Measurements from ENCODE around the gene OR1M1. TPM values are rescaled to one million over a fixed set of nuclear protein-coding genes. Genes with fewer than 3 reads are reported as not detected.
"Not testable (repeated sequence)": the region's sequence is repeated elsewhere in the genome, so short reads cannot be mapped to it uniquely, and the experiment has no call there.

OR1M1 gene
- total and polyA plus RNA-seq, 5 donors: not detected

- WGBS: 35% methylated on average over 8 of the region's 8 CpGs
- Histone ChIP-seq H3K27me3 (ENCODE audit: control insufficient read depth, insufficient read depth) (no peaks in the 10 kb centered on the region), H3K27ac (ENCODE audit: low read length) (no peak overlapping the region), H3K4me1 (ENCODE audit: control insufficient read depth, insufficient read depth, low read length) (no peaks in the 10 kb centered on the region), H3K9me3 (ENCODE audit: control insufficient read depth, low read length) (no peaks in the 10 kb centered on the region), H3K4me3 (ENCODE audit: low read length) (no peak overlapping the region)
- DNase-seq (no peak), ATAC-seq (no peak)
- intact Hi-C loops (cut with DNase I): no loop called here
Observed at GRCh38 chr19:9054765-9055164, 32.1 kb upstream of the OR1M1 start.

DNA sequence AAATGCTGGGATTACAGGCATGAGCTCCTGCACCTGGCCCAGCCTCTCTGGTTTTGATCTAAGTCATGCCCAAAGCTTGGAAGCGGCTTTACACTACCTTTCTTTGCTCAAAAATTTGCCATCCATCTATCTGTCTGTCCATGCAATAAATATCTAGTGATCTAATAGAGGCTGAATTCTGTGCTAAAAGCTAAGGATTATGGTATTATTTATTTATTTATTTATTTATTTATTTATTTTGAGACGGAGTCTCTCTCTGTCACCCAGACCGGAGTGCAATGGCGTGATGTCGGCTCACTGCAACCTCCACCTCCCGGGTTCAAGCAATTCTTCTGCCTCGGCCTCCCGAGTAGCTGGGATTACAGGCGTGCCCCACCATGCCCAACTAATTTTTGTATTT lies 30.7 kb upstream of the OR1M1 start:
- H3K27me3 ChIP-seq (ENCODE audit: control insufficient read depth, insufficient read depth): not testable (repeated sequence)

GRCh38 chr19:9057505-9058258 lies 29.2 kb upstream of the OR1M1 start:
- WGBS: 64% methylated on average over 4 of the region's 4 CpGs
- H3K27me3 ChIP-seq (ENCODE audit: control insufficient read depth, insufficient read depth): no peaks in the 10 kb centered on the region
- H3K27ac ChIP-seq (ENCODE audit: low read length): no peak overlapping the region
- H3K4me3 ChIP-seq (ENCODE audit: low read length): no peak overlapping the region
- no peak for DNase-seq
- intact Hi-C loops (cut with DNase I): no loop called here
- no peaks in the 10 kb centered on the region for H3K4me1 ChIP-seq (ENCODE audit: control insufficient read depth, insufficient read depth, low read length)
- no peak for ATAC-seq
- no peaks in the 10 kb centered on the region for H3K9me3 ChIP-seq (ENCODE audit: control insufficient read depth, low read length)

More for the DNA sequence above, 30.7 kb upstream of the OR1M1 start:
- H3K9me3 ChIP-seq (ENCODE audit: control insufficient read depth, low read length); H3K4me3 ChIP-seq (ENCODE audit: low read length); H3K27ac ChIP-seq (ENCODE audit: low read length); H3K4me1 ChIP-seq (ENCODE audit: control insufficient read depth, insufficient read depth, low read length); DNase-seq; intact Hi-C loops (cut with DNase I); ATAC-seq: not testable (repeated sequence)
- WGBS: 87% methylated on average over 9 of the region's 9 CpGs

DNA sequence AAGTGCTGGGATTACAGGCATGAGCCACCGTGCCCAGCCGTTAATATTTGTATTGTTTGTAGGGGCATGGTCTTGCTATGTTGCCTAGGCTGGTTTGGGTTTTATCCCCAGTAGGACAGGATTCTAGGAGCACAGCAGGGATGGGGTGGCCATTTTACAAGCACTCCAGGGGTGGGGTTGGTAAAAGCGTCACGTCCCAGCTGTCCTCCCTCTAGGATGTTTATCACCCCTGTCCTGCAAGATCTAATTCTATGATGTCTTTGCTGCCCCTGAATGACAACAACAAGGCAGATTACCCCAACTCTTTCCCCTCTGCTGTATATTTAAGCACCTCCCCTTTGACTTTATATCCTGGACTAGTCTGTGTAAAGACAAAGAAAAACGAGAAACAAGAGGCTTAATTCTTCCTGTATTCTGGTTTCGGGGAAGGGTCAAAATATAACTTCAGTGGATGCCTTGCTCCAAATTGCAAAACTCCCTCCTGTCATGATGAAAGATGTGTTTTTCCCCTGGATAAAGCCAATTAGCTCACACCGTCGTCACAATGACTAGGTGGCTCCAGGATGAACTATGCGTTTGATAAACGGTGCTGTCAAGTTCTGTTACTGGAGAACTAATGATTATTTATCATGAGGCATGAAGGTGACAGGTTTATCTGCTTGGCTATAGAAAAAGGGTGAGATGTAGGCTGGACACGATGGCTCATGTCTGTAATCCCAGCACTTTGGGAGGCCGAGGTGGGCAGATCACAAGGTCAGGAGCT lies 27.8 kb upstream of the OR1M1 start:
- Histone ChIP-seq H3K27me3 (ENCODE audit: control insufficient read depth, insufficient read depth) (no peaks in the 10 kb centered on the region), H3K27ac (ENCODE audit: low read length) (no peak overlapping the region), H3K4me3 (ENCODE audit: low read length) (no peak overlapping the region), H3K4me1 (ENCODE audit: control insufficient read depth, insufficient read depth, low read length) (no peaks in the 10 kb centered on the region), H3K9me3 (ENCODE audit: control insufficient read depth, low read length) (no peaks in the 10 kb centered on the region)
- ATAC-seq (no peak), DNase-seq (no peak)
- WGBS: 42% methylated on average over 12 of the region's 12 CpGs
- intact Hi-C loops (cut with DNase I): no loop called here

DNA sequence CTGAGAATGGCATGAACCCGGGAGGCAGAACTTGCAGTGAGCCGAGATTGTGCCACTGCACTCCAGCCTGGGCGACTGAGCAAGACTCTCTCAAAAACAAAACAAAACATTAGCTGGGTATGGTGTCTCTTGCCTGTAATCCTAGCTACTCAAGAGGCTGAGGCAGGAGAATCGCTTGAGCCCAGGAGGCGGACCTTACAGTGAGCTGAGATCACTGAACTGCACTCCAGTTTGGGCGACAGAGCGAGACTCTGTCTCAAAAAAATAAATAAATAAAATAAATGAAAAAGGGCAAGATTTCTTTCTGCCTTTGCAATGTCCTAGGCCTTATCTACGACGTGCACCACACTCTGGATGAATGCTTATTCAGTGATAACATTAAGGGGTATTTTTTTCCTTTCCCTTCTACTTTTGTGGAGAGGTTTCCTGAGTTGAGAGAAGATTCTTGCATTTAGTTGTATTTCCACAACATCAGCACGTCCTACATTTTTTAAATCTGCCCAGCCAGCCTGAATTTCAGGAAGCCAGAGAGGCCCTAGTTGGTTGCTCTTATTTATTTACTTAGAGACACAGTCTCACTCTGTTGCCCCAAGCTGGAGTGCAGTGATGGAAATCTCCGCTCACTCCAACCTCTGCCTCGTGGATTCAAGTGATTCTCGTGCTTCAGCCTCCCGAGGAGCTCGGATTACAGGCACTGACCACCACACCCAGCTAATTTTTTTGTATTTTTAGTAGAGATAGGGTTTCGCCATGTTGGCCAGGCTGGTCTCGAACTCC lies 26.1 kb upstream of the OR1M1 start:
- Histone ChIP-seq H3K4me3 (ENCODE audit: low read length) (no peak overlapping the region), H3K9me3 (ENCODE audit: control insufficient read depth, low read length) (no peaks in the 10 kb centered on the region), H3K27me3 (ENCODE audit: control insufficient read depth, insufficient read depth) (no peaks in the 10 kb centered on the region), H3K27ac (ENCODE audit: low read length) (no peak overlapping the region), H3K4me1 (ENCODE audit: control insufficient read depth, insufficient read depth, low read length) (no peaks in the 10 kb centered on the region)
- no peak for DNase-seq
- peak in 1 of 2 donors; percentile 69 for ATAC-seq
- 49% methylated on average over 17 of the region's 17 CpGs for WGBS
- intact Hi-C loops (cut with DNase I): no loop called here

DNA sequence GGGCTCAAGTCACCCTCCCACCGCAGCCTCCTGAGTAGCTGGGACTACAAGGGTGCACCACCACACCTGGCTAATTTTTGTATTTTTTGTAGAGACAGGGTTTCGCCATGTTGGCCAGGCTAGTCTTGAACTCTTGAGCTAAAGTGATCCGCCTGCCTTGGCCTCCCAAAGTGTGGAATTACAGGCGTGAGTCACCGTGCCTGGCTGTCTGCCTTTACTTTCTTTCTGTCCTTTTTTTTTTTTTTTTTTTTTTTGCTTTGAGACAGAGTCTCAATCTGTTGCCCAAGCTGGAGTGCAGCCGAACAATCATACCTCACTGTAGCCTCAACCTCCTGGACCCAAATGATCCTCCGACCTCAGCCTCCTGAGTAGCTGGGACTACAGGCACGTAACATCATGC lies 25.0 kb upstream of the OR1M1 start:
- DNase-seq (no peak), ATAC-seq (no peak)
- Histone ChIP-seq H3K27ac (ENCODE audit: low read length) (no peak overlapping the region), H3K4me1 (ENCODE audit: control insufficient read depth, insufficient read depth, low read length) (no peaks in the 10 kb centered on the region), H3K27me3 (ENCODE audit: control insufficient read depth, insufficient read depth) (no peaks in the 10 kb centered on the region), H3K9me3 (ENCODE audit: control insufficient read depth, low read length) (no peaks in the 10 kb centered on the region), H3K4me3 (ENCODE audit: low read length) (no peak overlapping the region)
- intact Hi-C loops (cut with DNase I): no loop called here
- WGBS: 83% methylated on average over 8 of the region's 8 CpGs

- DNase-seq: no peak
- Histone ChIP-seq H3K27ac (ENCODE audit: low read length) (no peak overlapping the region), H3K4me3 (ENCODE audit: low read length) (no peak overlapping the region), H3K27me3 (ENCODE audit: control insufficient read depth, insufficient read depth) (no peaks in the 10 kb centered on the region), H3K4me1 (ENCODE audit: control insufficient read depth, insufficient read depth, low read length) (no peaks in the 10 kb centered on the region), H3K9me3 (ENCODE audit: control insufficient read depth, low read length) (no peaks in the 10 kb centered on the region)
- WGBS: 74% methylated on average over 12 of the region's 12 CpGs
- no peak for ATAC-seq
- intact Hi-C loops (cut with DNase I): no loop called here
Observed at GRCh38 chr19:9065457-9066014, 21.3 kb upstream of the OR1M1 start.

GRCh38 chr19:9070066-9070465 lies 16.8 kb upstream of the OR1M1 start:
- intact Hi-C loops (cut with DNase I): loop anchor here in 1 of 4 donors (10.0 kb wide), 1 partner anchor 415 kb away; no protein-coding TSS in a partner anchor
- no peak overlapping the region for H3K4me3 ChIP-seq (ENCODE audit: low read length)
- ATAC-seq: no peak
- no peak overlapping the region for H3K27ac ChIP-seq (ENCODE audit: low read length)
- no peaks in the 10 kb centered on the region for H3K27me3 ChIP-seq (ENCODE audit: control insufficient read depth, insufficient read depth)
- no peaks in the 10 kb centered on the region for H3K4me1 ChIP-seq (ENCODE audit: control insufficient read depth, insufficient read depth, low read length)
- 37% methylated on average over 5 of the region's 5 CpGs for WGBS
- H3K9me3 ChIP-seq (ENCODE audit: control insufficient read depth, low read length): no peaks in the 10 kb centered on the region
- DNase-seq: no peak

- not testable (repeated sequence) for H3K4me1 ChIP-seq (ENCODE audit: control insufficient read depth, insufficient read depth, low read length); ATAC-seq; H3K27ac ChIP-seq (ENCODE audit: low read length); H3K27me3 ChIP-seq (ENCODE audit: control insufficient read depth, insufficient read depth); H3K9me3 ChIP-seq (ENCODE audit: control insufficient read depth, low read length); H3K4me3 ChIP-seq (ENCODE audit: low read length); DNase-seq
- 87% methylated on average over 6 of the region's 6 CpGs for WGBS
- intact Hi-C loops (cut with DNase I): loop anchor here in 1 of 4 donors (10.0 kb wide), 1 partner anchor 417 kb away; no protein-coding TSS in a partner anchor
Observed at GRCh38 chr19:9071720-9072119, 15.1 kb upstream of the OR1M1 start.

DNA sequence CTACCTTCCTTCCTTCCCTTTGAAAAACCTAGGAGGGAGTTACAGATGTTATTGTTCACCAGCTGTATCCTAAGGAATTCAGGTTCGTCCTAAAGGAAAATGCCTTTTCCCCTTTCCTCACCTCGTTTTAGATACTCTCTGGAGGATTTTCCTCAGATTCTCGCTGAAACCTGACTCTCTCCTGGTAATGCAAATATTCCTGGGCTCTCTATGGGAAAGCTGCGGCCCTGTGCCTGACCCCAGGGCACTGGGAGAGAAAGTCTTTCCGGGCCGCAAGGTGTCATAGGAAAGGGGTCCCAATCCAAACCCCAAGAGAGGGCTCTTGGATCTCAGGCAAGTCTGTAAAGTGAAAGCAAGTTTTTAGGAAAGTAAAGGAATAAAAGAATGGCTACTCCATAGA lies 13.1 kb upstream of the OR1M1 start:
- no peak for ATAC-seq
- 60% methylated on average over 6 of the region's 6 CpGs for WGBS
- Histone ChIP-seq H3K27ac (ENCODE audit: low read length) (no peak overlapping the region), H3K9me3 (ENCODE audit: control insufficient read depth, low read length) (no peaks in the 10 kb centered on the region), H3K4me3 (ENCODE audit: low read length) (no peak overlapping the region), H3K27me3 (ENCODE audit: control insufficient read depth, insufficient read depth) (no peaks in the 10 kb centered on the region), H3K4me1 (ENCODE audit: control insufficient read depth, insufficient read depth, low read length) (peaks cover 6% of the 10 kb centered on the region)
- DNase-seq: no peak
- intact Hi-C loops (cut with DNase I): loop anchor here in 1 of 4 donors (10.0 kb wide), 1 partner anchor 419 kb away; no protein-coding TSS in a partner anchor
